ENCODE results near the gene BHLHA15. TPM values are rescaled to one million over a fixed set of nuclear protein-coding genes. Genes with fewer than 3 reads are reported as not detected.
A peak's percentile ranks its signal among the peaks of the same experiment; 100 is the strongest.

Gene BHLHA15
- total RNA-seq, 1 donor from 2014 or later = 8.6 TPM

- FAIRE-seq = no peak
- DNase-seq (ENCODE audit: low spot score in 2 of 2) = no peak
Observed at GRCh38 chr7:98238976-98239375, 27.7 kb downstream of the BHLHA15 start.

GRCh38 chr7:98240961-98241673, 29.9 kb downstream of the BHLHA15 start:
- no peak for FAIRE-seq

GRCh38 chr7:98241674-98242241, 30.5 kb downstream of the BHLHA15 start:
- FAIRE-seq (no peak), DNase-seq (ENCODE audit: low spot score in 2 of 2) (no peak)

More at GRCh38 chr7:98240961-98241673, 29.9 kb downstream of the BHLHA15 start:
- DNase-seq (ENCODE audit: low spot score in 2 of 2) = peak in 1 of 2 donors; percentile 79

GRCh38 chr7:98242342-98242741, 31.1 kb downstream of the BHLHA15 start:
- no peak for DNase-seq (ENCODE audit: low spot score in 2 of 2)
- no peak for FAIRE-seq

- DNase-seq (ENCODE audit: low spot score in 2 of 2) (no peak), FAIRE-seq (no peak)
Observed at GRCh38 chr7:98242934-98243333, 31.7 kb downstream of the BHLHA15 start.

GRCh38 chr7:98244871-98245270, 33.6 kb downstream of the BHLHA15 start:
- no peak for FAIRE-seq

GRCh38 chr7:98248156-98248555, 36.9 kb downstream of the BHLHA15 start:
- FAIRE-seq = no peak
- no peak for DNase-seq (ENCODE audit: low spot score in 2 of 2)

More at GRCh38 chr7:98244871-98245270, 33.6 kb downstream of the BHLHA15 start:
- DNase-seq (ENCODE audit: low spot score in 2 of 2) = no peak

- no peak for FAIRE-seq
Observed at GRCh38 chr7:98249106-98249505, 37.9 kb downstream of the BHLHA15 start.

GRCh38 chr7:98250789-98251188, 39.5 kb downstream of the BHLHA15 start:
- DNase-seq (ENCODE audit: low spot score in 2 of 2) (peak in 1 of 2 donors; percentile 7), FAIRE-seq (no peak)

More at GRCh38 chr7:98249106-98249505, 37.9 kb downstream of the BHLHA15 start:
- peak in 1 of 2 donors; percentile 11 for DNase-seq (ENCODE audit: low spot score in 2 of 2)

GRCh38 chr7:98251231-98251600, 40.0 kb downstream of the BHLHA15 start:
- DNase-seq (ENCODE audit: low spot score in 2 of 2) (peak in 1 of 2 donors; percentile 28), FAIRE-seq (no peak)

- FAIRE-seq (no peak), DNase-seq (ENCODE audit: low spot score in 2 of 2) (peak; percentile 99 to 100)
Observed at GRCh38 chr7:98251601-98252424, 40.6 kb downstream of the BHLHA15 start, which contains the start of gene TECPR1. TSS of gene TECPR1 (minus strand) at chr7:98252232. CDS start at chr7:98246146, 6,086 bp downstream.

- FAIRE-seq = no peak
Observed at GRCh38 chr7:98252425-98253054, 41.3 kb downstream of the BHLHA15 start.

GRCh38 chr7:98254516-98254915, 43.3 kb downstream of the BHLHA15 start:
- no peak for FAIRE-seq
- DNase-seq (ENCODE audit: low spot score in 2 of 2) = no peak

More at GRCh38 chr7:98252425-98253054, 41.3 kb downstream of the BHLHA15 start:
- no peak for DNase-seq (ENCODE audit: low spot score in 2 of 2)

GRCh38 chr7:98254951-98255610, 43.8 kb downstream of the BHLHA15 start:
- FAIRE-seq (no peak), DNase-seq (ENCODE audit: low spot score in 2 of 2) (no peak)

- FAIRE-seq (no peak), DNase-seq (ENCODE audit: low spot score in 2 of 2) (no peak)
Observed at GRCh38 chr7:98256431-98256830, 45.2 kb downstream of the BHLHA15 start.

GRCh38 chr7:98257701-98258100, 46.5 kb downstream of the BHLHA15 start:
- DNase-seq (ENCODE audit: low spot score in 2 of 2) (no peak), FAIRE-seq (no peak)

All from frontal cortex (tissue), 4 donors.